Measurements from ENCODE around the gene NDUFS5.

- TF ChIP-seq, protein P1, sequence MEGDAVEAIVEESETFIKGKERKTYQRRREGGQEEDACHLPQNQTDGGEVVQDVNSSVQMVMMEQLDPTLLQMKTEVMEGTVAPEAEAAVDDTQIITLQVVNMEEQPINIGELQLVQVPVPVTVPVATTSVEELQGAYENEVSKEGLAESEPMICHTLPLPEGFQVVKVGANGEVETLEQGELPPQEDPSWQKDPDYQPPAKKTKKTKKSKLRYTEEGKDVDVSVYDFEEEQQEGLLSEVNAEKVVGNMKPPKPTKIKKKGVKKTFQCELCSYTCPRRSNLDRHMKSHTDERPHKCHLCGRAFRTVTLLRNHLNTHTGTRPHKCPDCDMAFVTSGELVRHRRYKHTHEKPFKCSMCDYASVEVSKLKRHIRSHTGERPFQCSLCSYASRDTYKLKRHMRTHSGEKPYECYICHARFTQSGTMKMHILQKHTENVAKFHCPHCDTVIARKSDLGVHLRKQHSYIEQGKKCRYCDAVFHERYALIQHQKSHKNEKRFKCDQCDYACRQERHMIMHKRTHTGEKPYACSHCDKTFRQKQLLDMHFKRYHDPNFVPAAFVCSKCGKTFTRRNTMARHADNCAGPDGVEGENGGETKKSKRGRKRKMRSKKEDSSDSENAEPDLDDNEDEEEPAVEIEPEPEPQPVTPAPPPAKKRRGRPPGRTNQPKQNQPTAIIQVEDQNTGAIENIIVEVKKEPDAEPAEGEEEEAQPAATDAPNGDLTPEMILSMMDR (IDR thresholded peaks at IDR 0.05) = no peak
- TF ChIP-seq POLR2A (IDR thresholded peaks at IDR 0.05) = no peak
These were observed 23.9 kb downstream of the NDUFS5 start for GRCh38 chr1:39050001-39050400.

Data from body of pancreas (tissue), 4 donors.